Ectodermal cell (in vitro differentiated cells): Measurements from ENCODE around the gene ATP8A1.
"Not testable (repeated sequence)": the region's sequence is repeated elsewhere in the genome, so short reads cannot be mapped to it uniquely, and the experiment has no call there.

ENCODE experiments used
- H3K27ac ChIP-seq: 2 replicates; pipeline ENCODE4 v1.7.0; 2013; ENCODE audit warnings: mild to moderate bottlenecking, low read depth, low read length; ENCODE audit not compliant: insufficient read depth, poor library complexity, severe bottlenecking
- H3K27me3 ChIP-seq: 2 replicates; pipeline ENCODE4 v1.7.0; 2013; ENCODE audit warnings: mild to moderate bottlenecking, low read length; ENCODE audit not compliant: insufficient read depth, control insufficient read depth, poor library complexity, severe bottlenecking
- H3K36me3 ChIP-seq: one replicate; pipeline ENCODE4 v1.7.0; 2013; ENCODE audit warnings: low read length; ENCODE audit not compliant: control insufficient read depth, insufficient read depth
- H3K4me1 ChIP-seq: one replicate; pipeline ENCODE4 v1.7.0; 2013; ENCODE audit warnings: low read length; ENCODE audit not compliant: control insufficient read depth, insufficient read depth
- H3K4me3 ChIP-seq: 2 replicates; pipeline ENCODE4 v1.7.0; 2013; ENCODE audit warnings: low read depth, low read length, control low read depth; ENCODE audit not compliant: insufficient read depth
- H3K9me3 ChIP-seq: 2 replicates; pipeline ENCODE4 v1.7.0; 2013; ENCODE audit warnings: mild to moderate bottlenecking, low read length, moderate library complexity; ENCODE audit not compliant: control insufficient read depth
- WGBS, 2 experiments: methylation state at CpG; one replicate each; pipeline ENCODE4 v1.1.7; 2013; ENCODE audit warnings: missing lambda C conversion rate in 2 of 2; 5-methylcytosine and 5-hydroxymethylcytosine counted together

Gene ATP8A1

GRCh38 chr4:42391355-42391664 lies 265.6 kb downstream of the ATP8A1 start:
- Histone ChIP-seq H3K9me3 (no peaks in the 10 kb centered on the region), H3K4me1 (peaks cover under 1% of the 10 kb centered on the region), H3K27ac (no peak overlapping the region), H3K36me3 (no peaks in the 10 kb centered on the region), H3K4me3 (no peak overlapping the region), H3K27me3 (peaks cover 22% of the 10 kb centered on the region)
- WGBS, 2 experiments = 91% methylated on average over 2 of the region's 2 CpGs

DNA sequence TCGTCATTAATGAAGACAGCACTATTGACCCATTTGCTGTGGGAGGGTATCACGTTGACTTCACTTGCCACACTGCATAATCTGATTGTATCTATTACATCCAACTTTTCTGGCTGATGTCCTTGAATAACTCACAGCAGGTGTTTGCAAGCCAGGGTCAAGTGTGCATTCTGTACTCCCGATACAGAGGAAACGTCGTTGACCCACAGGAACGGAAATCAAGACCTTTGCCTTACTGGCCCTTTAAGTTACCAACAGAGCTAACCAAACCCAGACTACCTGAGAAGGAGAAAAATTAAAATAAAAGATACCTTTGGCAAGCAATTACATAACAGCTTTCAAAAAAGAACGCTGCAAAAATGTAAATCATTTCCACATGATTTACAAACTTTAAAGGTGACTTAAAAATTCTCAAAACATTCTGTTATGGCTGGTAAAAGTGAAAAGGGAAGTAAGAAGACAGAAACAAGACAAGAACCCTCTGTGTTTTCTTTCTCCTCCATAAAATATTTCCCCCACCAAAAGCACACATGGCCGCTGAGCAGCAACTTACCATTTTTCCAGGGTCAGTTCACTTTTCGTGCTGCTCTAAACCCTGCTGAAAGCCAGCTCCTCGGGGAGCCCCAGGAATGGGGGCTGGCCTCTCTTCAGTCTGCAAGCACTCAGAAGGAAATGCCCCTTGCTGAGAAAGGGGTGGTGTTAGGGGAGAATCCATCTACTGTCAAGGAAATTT lies 266.1 kb downstream of the ATP8A1 start:
- Histone ChIP-seq H3K4me3 (no peak overlapping the region), H3K9me3 (no peaks in the 10 kb centered on the region), H3K4me1 (no peaks in the 10 kb centered on the region), H3K36me3 (no peaks in the 10 kb centered on the region), H3K27me3 (peaks cover 17% of the 10 kb centered on the region), H3K27ac (no peak overlapping the region)
- 67 to 68% methylated on average over 9 to 10 of the region's 10 CpGs for WGBS, 2 experiments

DNA sequence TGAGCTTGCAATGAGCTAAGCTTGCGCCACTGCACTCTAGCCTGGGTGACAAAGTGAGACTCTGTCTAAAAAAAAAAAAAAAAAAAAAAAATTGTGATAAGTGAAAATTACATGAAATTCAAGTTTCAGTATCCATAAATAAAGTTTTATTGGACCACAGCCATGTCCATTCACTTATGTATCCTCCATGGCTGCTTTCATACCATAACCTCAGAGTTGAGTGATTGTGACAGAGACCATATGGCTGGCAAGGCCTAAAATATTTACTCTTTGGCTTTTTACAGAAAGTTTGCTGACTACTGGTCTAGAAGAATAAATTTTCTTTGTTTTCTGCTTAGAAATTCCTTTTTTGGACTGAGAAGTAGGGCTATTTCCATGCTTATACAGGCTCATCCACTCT lies 271.4 kb downstream of the ATP8A1 start:
- Histone ChIP-seq H3K4me1 (no peaks in the 10 kb centered on the region), H3K27ac (no peak overlapping the region), H3K9me3 (no peaks in the 10 kb centered on the region), H3K4me3 (no peak overlapping the region), H3K27me3 (no peaks in the 10 kb centered on the region), H3K36me3 (no peaks in the 10 kb centered on the region)
- 100% methylated on average over 1 of the region's 1 CpG for WGBS, 2 experiments

GRCh38 chr4:42381666-42382065 lies 275.2 kb downstream of the ATP8A1 start:
- H3K27me3 ChIP-seq = no peaks in the 10 kb centered on the region
- no peak overlapping the region for H3K4me3 ChIP-seq
- H3K27ac ChIP-seq = no peak overlapping the region
- no peaks in the 10 kb centered on the region for H3K4me1 ChIP-seq
- no peaks in the 10 kb centered on the region for H3K36me3 ChIP-seq
- WGBS, 2 experiments = 100% methylated on average over 2 of the region's 2 CpGs; no CpG with 5 or more reads in 1 of the 2 experiments
- H3K9me3 ChIP-seq = no peaks in the 10 kb centered on the region

DNA sequence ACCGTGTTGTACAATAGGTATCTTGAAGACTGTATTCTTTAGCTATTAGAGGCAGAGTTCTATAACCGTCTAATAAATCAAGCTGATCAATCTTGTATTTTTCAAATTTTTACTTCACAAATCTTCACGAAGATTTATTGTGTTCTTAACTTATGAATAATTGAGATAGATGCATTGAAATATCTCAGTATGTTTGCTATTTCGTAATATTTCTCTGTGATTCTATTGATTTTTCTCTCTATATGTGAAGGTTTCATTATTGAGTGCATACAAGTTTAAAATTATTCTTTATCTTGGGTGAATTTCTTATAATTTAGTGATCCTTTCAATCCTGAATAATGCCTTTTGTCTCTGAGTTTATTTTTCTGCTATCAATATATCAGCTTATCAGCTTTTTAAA lies 279.4 kb downstream of the ATP8A1 start:
- Histone ChIP-seq H3K4me1 (no peaks in the 10 kb centered on the region), H3K27ac (no peak overlapping the region), H3K27me3 (no peaks in the 10 kb centered on the region), H3K4me3 (no peak overlapping the region), H3K9me3 (no peaks in the 10 kb centered on the region), H3K36me3 (no peaks in the 10 kb centered on the region)
- WGBS, 2 experiments = 98 to 100% methylated on average over 2 to 4 of the region's 4 CpGs

GRCh38 chr4:42372303-42372702 lies 284.6 kb downstream of the ATP8A1 start:
- not testable (repeated sequence) for H3K27ac ChIP-seq
- 94 to 95% methylated on average over 6 of the region's 6 CpGs for WGBS, 2 experiments

GRCh38 chr4:42371305-42372252 lies 285.3 kb downstream of the ATP8A1 start:
- no peaks in the 10 kb centered on the region for H3K36me3 ChIP-seq
- no peaks in the 10 kb centered on the region for H3K4me1 ChIP-seq
- no peaks in the 10 kb centered on the region for H3K9me3 ChIP-seq
- H3K27me3 ChIP-seq = no peaks in the 10 kb centered on the region
- no peak overlapping the region for H3K27ac ChIP-seq
- no peak overlapping the region for H3K4me3 ChIP-seq
- WGBS, 2 experiments = 65 to 79% methylated on average over 2 of the region's 2 CpGs

More at GRCh38 chr4:42372303-42372702, 284.6 kb downstream of the ATP8A1 start:
- H3K4me3 ChIP-seq, H3K4me1 ChIP-seq, H3K9me3 ChIP-seq, H3K36me3 ChIP-seq, H3K27me3 ChIP-seq: not testable (repeated sequence)

DNA sequence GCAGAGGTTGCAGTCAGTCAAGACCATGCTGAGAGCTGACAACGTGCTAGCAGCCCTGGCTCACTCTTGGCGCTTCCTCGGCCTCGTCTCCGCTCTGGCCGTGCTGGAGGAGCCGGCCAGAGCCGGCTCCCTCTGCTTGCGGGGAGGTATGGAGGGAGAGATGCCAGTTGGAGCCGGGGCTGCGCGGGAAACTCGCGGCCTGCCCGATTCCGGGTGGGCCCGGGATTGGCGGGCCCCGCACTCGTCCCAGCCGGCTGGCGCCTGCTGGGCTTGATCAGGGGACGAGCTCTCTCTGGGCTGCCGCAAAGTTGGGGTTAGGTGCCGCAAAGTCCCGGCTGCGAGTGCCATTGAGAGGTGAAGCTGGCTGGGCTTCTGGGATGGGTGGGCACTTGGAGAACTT lies 287.4 kb downstream of the ATP8A1 start:
- Histone ChIP-seq H3K4me3 (no peak overlapping the region), H3K4me1 (no peaks in the 10 kb centered on the region), H3K27me3 (no peaks in the 10 kb centered on the region), H3K27ac (no peak overlapping the region), H3K36me3 (no peaks in the 10 kb centered on the region), H3K9me3 (no peaks in the 10 kb centered on the region)
- 96 to 97% methylated on average over 27 of the region's 27 CpGs for WGBS, 2 experiments

GRCh38 chr4:42366959-42367358 lies 289.9 kb downstream of the ATP8A1 start:
- H3K4me3 ChIP-seq = no peak overlapping the region
- H3K4me1 ChIP-seq = no peaks in the 10 kb centered on the region
- no peaks in the 10 kb centered on the region for H3K27me3 ChIP-seq
- H3K9me3 ChIP-seq = no peaks in the 10 kb centered on the region
- no peak overlapping the region for H3K27ac ChIP-seq
- no peaks in the 10 kb centered on the region for H3K36me3 ChIP-seq
- WGBS, 2 experiments = 88% methylated on average over 1 of the region's 1 CpG; no CpG with 5 or more reads in 1 of the 2 experiments

DNA sequence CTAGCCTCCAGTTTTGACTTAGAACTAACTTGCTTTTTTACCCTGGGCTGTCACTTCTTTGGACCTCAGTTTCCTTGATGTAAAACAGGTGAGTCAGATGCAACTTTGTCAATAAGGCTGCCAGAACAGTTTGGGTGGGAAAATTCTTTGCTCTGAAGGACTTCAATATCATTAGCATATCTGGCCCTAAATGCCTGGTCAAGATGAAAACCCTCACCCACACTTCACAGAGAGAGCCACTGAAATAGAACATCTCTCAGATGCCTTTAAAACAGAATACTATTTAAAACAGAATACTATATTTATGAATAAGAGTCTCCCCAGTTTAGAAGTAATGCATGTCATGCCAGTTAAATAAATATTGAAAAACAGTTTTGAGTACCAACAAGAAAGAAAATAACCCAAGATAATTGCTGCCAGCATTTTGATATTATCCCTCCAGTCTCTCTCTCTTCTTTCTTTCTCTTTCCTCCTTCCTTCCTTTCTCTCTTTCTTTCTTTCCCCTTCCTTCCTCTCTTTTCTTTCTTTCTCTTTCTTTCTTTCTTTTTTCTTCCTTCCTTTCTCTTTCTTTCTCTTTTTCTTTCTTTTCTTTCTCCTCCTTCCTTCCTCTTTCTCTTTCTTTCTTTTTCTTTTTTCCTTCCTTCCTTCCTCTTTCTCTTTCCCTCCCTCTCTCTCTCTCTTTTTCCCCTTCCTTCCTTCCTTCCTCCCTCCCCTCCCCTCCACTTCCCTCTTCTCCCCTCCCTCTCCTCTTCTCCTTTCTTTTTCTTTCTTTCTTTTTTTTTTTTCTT lies 292.4 kb downstream of the ATP8A1 start:
- Histone ChIP-seq H3K27ac (no peak overlapping the region), H3K4me1 (no peaks in the 10 kb centered on the region), H3K36me3 (no peaks in the 10 kb centered on the region), H3K27me3 (no peaks in the 10 kb centered on the region), H3K4me3 (no peak overlapping the region), H3K9me3 (no peaks in the 10 kb centered on the region)
